HUES48 (cell line): Measurements from ENCODE around the gene AGPAT2.

Experiments
- H3K27ac ChIP-seq: one replicate; pipeline ENCODE4 v1.7.0; 2013; ENCODE audit warnings: low read depth, low read length, inconsistent platforms
- H3K27me3 ChIP-seq: 2 replicates; pipeline ENCODE4 v1.6.1; 2013; ENCODE audit warnings: mild to moderate bottlenecking, low read length; ENCODE audit not compliant: control insufficient read depth, insufficient read depth
- H3K36me3 ChIP-seq: 2 replicates; pipeline ENCODE4 v1.6.1; 2013; ENCODE audit warnings: low read length; ENCODE audit not compliant: control insufficient read depth, insufficient read depth
- H3K4me1 ChIP-seq: 2 replicates; pipeline ENCODE4 v1.6.1; 2013; ENCODE audit warnings: mild to moderate bottlenecking, low read length; ENCODE audit not compliant: control insufficient read depth, insufficient read depth
- H3K4me3 ChIP-seq: 2 replicates; pipeline ENCODE4 v1.5.1; 2013; ENCODE audit warnings: mild to moderate bottlenecking, low read depth, low read length
- H3K9ac ChIP-seq: 2 replicates; pipeline ENCODE4 v1.6.1; 2013; ENCODE audit warnings: mild to moderate bottlenecking, low read depth, low read length, moderate library complexity
- H3K9me3 ChIP-seq: 2 replicates; pipeline ENCODE4 v1.6.1; 2013; ENCODE audit warnings: low read length; ENCODE audit not compliant: control insufficient read depth, insufficient read depth

Gene AGPAT2

GRCh38 chr9:136686794-136687711 lies at the start of gene AGPAT2:
Gene AGPAT2 (minus strand): TSS chr9:136687457. CDS start chr9:136687357, 100 bp downstream.
- Histone ChIP-seq H3K27ac (no peak within 1 kb of the TSS), H3K4me1 (peaks cover 16% of the 10 kb centered on the region; the same call in 1 of the 2 replicates), H3K27me3 (no peaks in the 10 kb centered on the region; the same call in 1 of the 2 replicates), H3K9me3 (no peaks in the 10 kb centered on the region), H3K9ac (peak within 1 kb of the TSS; percentile 51; the same call in 1 of the 2 replicates), H3K36me3 (no peaks in the 10 kb centered on the region), H3K4me3 (peak within 1 kb of the TSS; percentile 77)

GRCh38 chr9:136735812-136736480 lies 48.7 kb upstream of the AGPAT2 start:
- Histone ChIP-seq H3K27ac (no peak overlapping the region), H3K27me3 (no peaks in the 10 kb centered on the region)

GRCh38 chr9:136734837-136735496 lies 47.7 kb upstream of the AGPAT2 start:
- H3K36me3 ChIP-seq = no peaks in the 10 kb centered on the region
- no peaks in the 10 kb centered on the region for H3K9me3 ChIP-seq
- no peaks in the 10 kb centered on the region for H3K27me3 ChIP-seq
- H3K4me3 ChIP-seq = no peak overlapping the region
- no peaks in the 10 kb centered on the region for H3K4me1 ChIP-seq
- no peak overlapping the region for H3K27ac ChIP-seq
- no peak overlapping the region for H3K9ac ChIP-seq

More at GRCh38 chr9:136735812-136736480, 48.7 kb upstream of the AGPAT2 start:
- no peaks in the 10 kb centered on the region for H3K4me1 ChIP-seq
- no peak overlapping the region for H3K9ac ChIP-seq
- no peaks in the 10 kb centered on the region for H3K9me3 ChIP-seq
- no peaks in the 10 kb centered on the region for H3K36me3 ChIP-seq
- H3K4me3 ChIP-seq = no peak overlapping the region

- Histone ChIP-seq H3K36me3 (no peaks in the 10 kb centered on the region), H3K9ac (no peak overlapping the region), H3K27ac (no peak overlapping the region), H3K9me3 (no peaks in the 10 kb centered on the region), H3K4me3 (no peak overlapping the region), H3K4me1 (no peaks in the 10 kb centered on the region), H3K27me3 (peaks cover 8% of the 10 kb centered on the region)
Observed at GRCh38 chr9:136733611-136734010, 46.4 kb upstream of the AGPAT2 start.

- no peaks in the 10 kb centered on the region for H3K36me3 ChIP-seq
- H3K27ac ChIP-seq = no peak overlapping the region
- H3K27me3 ChIP-seq = peaks cover 8% of the 10 kb centered on the region
- no peak overlapping the region for H3K4me3 ChIP-seq
- no peaks in the 10 kb centered on the region for H3K9me3 ChIP-seq
- no peak overlapping the region for H3K9ac ChIP-seq
- no peaks in the 10 kb centered on the region for H3K4me1 ChIP-seq
Observed at GRCh38 chr9:136732444-136733178, 45.4 kb upstream of the AGPAT2 start.

- Histone ChIP-seq H3K4me1 (peaks cover 12% of the 10 kb centered on the region), H3K9ac (no peak overlapping the region), H3K9me3 (no peaks in the 10 kb centered on the region), H3K27me3 (peaks cover 8% of the 10 kb centered on the region), H3K36me3 (peaks cover 19% of the 10 kb centered on the region), H3K27ac (no peak overlapping the region), H3K4me3 (no peak overlapping the region)
Observed at GRCh38 chr9:136729926-136730325, 42.7 kb upstream of the AGPAT2 start.

- H3K27me3 ChIP-seq = peaks cover 8% of the 10 kb centered on the region
- peaks cover 27% of the 10 kb centered on the region for H3K36me3 ChIP-seq
- no peak overlapping the region for H3K27ac ChIP-seq
- H3K4me3 ChIP-seq = peak overlapping the region; percentile 81; the same call in 1 of the 2 replicates
- no peaks in the 10 kb centered on the region for H3K9me3 ChIP-seq
- no peak overlapping the region for H3K9ac ChIP-seq
- H3K4me1 ChIP-seq = peaks cover 12% of the 10 kb centered on the region
Observed at GRCh38 chr9:136729144-136729543, 41.9 kb upstream of the AGPAT2 start.

- Histone ChIP-seq H3K4me3 (peak overlapping the region; percentile 81), H3K36me3 (peaks cover 32% of the 10 kb centered on the region), H3K27me3 (peaks cover 8% of the 10 kb centered on the region), H3K27ac (no peak overlapping the region), H3K4me1 (peaks cover 12% of the 10 kb centered on the region), H3K9me3 (no peaks in the 10 kb centered on the region), H3K9ac (peak overlapping the region; percentile 69; the same call in 1 of the 2 replicates)
Observed at GRCh38 chr9:136728548-136729123, 41.4 kb upstream of the AGPAT2 start.

- H3K4me1 ChIP-seq = peaks cover 12% of the 10 kb centered on the region
- peak overlapping the region; percentile 81 for H3K4me3 ChIP-seq
- peak overlapping the region; percentile 81 for H3K27ac ChIP-seq
- peaks cover 37% of the 10 kb centered on the region for H3K36me3 ChIP-seq
- peaks cover 8% of the 10 kb centered on the region for H3K27me3 ChIP-seq
- H3K9me3 ChIP-seq = no peaks in the 10 kb centered on the region
- peak overlapping the region; percentile 80 for H3K9ac ChIP-seq
Observed at GRCh38 chr9:136728080-136728547, 40.9 kb upstream of the AGPAT2 start.
